ENCODE results near the gene DIS3L2.

- TF ChIP-seq POLR2A (IDR thresholded peaks at IDR 0.05), result no peak
- no peak for TF ChIP-seq CTCF (IDR thresholded peaks at IDR 0.05)
These were observed 413.7 kb downstream of the DIS3L2 start for GRCh38 chr2:232375164-232375563.
